Measurements from ENCODE around the gene OR8J1.
"Not testable (repeated sequence)": the region's sequence is repeated elsewhere in the genome, so short reads cannot be mapped to it uniquely, and the experiment has no call there.

The OR8J1 gene, protein sequence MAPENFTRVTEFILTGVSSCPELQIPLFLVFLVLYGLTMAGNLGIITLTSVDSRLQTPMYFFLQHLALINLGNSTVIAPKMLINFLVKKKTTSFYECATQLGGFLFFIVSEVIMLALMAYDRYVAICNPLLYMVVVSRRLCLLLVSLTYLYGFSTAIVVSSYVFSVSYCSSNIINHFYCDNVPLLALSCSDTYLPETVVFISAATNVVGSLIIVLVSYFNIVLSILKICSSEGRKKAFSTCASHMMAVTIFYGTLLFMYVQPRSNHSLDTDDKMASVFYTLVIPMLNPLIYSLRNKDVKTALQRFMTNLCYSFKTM

DNA sequence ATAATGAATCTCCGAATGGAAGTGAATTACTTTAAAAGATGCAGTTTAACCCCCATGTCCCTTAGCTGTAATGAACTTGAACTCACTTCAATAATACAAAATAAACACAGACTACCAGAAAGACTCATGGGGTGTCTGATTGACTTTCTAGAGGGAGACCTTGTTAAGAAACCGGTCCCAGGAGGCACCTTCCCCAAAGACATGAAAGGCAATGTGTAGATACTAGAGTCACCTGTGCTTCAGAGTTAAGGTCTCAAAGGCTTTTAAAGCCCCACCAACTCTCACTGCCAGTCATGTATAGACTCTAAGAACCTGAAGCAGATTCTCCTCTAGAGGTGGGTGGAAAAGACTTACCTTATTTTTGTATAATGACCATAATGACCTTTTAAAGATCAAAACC is at the start of gene OR8J1:
OR8J1 (plus strand) TSS at position 301 of the 400 bp plus-strand sequence. CDS start 5,956 bp downstream, outside the sequence.
- DNase-seq, result no peak

DNA sequence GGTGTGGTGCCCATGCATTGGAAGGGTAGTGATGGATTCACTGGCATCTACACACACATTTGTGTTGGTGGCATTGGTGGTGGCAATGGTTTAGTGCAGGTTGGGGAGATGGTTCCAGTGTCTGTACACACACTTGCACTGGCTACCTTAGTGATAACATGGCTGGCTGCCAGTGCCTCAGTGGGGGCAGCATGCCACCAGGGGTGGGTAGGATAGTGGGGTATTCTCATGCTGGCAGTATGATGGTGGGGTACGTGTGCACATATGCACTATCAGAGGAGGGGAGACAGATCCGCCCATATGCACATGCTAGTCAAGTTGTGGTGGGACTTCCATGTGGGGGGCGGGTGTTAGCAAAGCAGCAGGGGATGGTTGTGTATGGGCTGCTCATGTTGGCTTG is 46.3 kb upstream of the OR8J1 start:
- DNase-seq, result no peak

DNA sequence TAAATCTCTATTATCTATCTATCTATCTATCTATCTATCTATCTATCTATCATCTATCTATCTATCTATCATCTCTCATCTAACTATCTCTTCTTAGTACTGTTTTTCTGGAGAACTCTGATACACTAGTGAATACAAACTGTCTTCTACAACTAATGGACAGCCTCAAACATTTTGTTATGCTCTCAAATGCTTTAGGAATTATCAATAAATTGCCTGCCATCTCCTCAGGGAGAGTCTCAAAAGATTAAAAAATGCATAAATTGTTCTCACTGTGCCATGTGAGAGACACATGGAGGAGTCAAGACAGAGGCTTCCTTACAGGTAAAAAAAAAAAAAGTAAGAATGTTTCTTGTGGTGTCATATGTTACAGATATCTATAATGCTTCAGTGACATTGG is 39.2 kb upstream of the OR8J1 start, which contains the start of gene OR8K3:
OR8K3 (plus strand) TSS at position 301 of the 400 bp plus-strand sequence. CDS start 3,163 bp downstream, outside the sequence.
- no peak for DNase-seq

DNA sequence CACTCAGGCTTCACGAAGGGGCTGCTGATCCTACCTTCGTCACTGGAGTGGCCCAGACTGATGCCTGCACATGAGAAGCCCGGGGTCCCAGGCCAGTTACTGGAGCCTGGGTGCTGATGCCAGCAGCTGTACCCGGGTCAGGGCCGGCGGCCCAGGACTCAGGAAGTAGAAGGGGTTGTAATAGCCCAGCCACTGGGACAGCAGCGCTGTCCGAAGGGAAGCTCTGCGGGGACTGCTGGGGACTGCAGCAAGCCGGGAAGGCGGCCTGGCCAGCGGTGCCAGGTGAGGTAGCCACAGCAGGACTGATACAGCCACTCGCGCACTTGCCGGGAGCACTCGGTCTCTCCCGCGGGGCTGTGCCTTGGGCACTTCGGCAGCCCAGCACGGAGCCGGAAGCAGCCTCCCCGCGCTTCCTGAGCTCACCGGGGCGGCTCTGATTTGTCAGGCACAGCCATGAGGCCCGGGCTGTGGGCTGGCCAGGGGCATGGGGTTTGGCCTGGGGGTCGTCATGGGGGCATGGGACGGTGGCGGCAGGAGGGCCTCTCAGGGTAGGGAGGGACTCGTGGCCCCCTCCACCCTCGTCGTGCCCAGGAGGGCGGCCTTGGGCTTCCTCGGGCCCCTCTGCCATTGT is 22.1 kb upstream of the OR8J1 start:
- no peak for DNase-seq

DNA sequence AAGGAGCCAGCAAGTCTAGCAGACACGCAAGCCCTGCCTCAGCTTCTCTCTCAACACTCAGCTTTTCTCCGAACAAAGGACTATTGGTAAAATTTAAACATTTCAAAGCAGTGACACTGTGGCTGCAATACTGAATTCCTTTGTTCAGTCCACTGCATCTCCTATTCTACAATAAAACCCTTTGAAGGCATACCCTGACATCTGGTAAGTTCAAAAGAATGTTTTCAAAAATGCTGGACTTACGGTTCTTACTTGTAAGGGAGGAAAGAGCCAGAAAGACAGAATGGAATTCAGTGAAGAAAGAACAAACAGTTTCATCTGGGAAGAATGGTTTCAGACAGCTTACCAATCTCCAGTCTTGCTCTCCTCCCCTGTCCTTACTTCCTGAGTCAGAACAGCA is 20.9 kb upstream of the OR8J1 start:
- no peak for DNase-seq

DNA sequence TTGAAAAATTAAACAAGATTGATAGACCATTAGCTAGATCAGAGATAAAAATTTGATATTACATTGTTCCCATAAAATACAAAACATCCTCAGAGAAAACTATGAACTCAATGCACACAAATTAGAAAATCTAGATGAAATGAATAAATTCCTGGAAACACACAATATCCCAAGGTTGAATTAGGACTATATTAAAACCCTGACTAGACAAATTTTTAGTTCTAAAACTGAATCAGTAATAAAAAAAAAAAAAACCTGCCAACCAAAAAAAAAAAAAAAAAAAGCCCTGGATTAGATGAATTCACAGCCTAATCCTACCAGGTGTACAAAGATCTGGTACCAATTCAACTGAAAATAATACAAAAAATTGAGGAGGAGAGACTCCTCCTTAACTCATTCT is 13.8 kb upstream of the OR8J1 start:
- no peak for DNase-seq

DNA sequence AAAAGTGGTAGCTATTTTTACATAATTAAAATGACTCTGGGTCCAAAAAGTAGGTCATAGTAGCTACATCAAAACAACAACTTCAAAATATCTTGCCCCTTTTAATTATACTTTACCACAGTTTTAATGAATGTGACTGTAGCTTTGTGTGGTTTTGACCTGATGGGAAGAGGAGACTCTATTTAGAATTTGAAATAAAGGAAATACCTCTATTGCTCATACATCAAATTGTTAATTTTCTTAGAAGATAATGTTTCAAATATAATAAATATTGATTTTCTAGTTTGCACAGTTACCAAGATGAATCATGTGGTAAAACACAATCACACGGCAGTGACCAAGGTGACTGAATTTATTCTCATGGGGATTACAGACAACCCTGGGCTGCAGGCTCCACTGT is 8.4 kb upstream of the OR8J1 start, which contains the start of gene OR8K1:
OR8K1 (plus strand) TSS at position 301 of the 400 bp plus-strand sequence; CDS start at position 301, 0 bp downstream.
- no peak for DNase-seq

DNA sequence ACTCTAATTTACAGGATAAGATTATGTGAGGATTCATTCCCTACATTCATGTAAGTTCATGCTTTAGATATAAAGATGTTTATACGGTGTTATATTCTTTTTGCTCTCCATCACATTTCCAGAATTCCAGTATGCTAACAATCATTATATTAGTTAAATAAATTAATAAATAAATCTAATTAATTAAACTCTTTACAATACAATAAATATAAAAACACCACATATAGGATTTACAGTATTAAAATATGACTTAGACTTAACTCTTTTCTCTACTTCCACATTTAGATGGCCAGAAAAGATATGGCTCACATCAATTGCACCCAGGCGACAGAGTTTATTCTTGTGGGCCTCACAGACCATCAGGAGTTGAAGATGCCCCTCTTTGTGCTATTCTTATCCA is 21.2 kb downstream of the OR8J1 start, which contains the start of gene OR8U1:
OR8U1 (plus strand) TSS at position 301 of the 400 bp plus-strand sequence; CDS start at position 301, 0 bp downstream.
- no peak for DNase-seq

DNA sequence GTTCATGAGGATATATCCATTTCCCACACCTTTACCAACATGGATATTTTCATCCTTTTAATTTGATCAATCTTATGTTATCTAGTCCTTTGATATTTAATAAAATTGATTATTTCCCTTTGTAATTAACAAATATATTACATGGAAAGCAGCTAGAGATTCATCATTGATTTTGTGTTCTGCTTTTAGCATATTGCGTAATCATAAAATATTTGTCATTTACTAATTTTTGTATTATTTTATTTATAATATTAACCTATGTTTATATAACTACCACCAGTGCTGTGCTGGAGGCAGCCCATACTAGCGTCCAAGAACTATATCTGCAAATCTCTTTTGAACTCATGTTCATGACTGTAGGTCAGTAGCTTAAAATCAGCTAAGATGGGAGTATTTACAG is 26.0 kb downstream of the OR8J1 start:
- no peak for DNase-seq

DNA sequence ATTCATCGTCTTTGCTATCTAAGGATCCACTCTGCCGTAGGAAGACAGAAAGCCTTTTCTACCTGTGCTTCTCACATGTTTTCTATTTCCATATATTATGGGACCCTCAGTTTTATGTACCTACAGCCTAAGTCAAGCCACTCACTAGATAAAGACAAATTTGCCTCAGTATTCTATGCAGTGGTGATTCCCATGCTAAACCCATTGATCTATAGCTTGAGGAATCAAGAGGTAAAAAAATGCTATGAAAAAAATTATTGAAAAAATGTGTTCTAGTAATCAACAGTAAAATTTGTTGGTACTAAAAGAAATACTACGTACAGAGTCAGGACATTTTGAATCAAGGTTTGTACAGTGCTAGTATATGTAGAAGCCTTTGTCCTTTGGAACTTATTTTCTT is 40.3 kb downstream of the OR8J1 start:
- no peak for DNase-seq

DNA sequence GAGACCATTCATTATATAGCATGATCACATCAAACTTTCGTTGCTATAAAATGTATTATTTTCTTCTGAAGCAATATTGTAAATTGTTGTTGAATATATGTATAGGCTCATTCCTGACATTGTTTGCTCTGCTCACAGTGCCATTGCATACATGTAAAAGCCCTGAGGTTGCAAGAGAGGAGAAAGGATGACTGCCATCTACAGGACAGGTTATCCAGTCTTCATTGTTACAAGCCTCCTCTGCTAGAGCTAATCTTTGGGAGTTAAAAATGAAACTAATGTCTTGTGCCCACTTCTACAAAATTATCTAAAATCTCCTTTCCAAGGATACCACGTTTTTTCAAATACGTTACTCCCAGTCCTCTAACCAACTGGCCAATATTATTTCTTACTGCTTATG is 42.0 kb downstream of the OR8J1 start:
- DNase-seq, result no peak

DNA sequence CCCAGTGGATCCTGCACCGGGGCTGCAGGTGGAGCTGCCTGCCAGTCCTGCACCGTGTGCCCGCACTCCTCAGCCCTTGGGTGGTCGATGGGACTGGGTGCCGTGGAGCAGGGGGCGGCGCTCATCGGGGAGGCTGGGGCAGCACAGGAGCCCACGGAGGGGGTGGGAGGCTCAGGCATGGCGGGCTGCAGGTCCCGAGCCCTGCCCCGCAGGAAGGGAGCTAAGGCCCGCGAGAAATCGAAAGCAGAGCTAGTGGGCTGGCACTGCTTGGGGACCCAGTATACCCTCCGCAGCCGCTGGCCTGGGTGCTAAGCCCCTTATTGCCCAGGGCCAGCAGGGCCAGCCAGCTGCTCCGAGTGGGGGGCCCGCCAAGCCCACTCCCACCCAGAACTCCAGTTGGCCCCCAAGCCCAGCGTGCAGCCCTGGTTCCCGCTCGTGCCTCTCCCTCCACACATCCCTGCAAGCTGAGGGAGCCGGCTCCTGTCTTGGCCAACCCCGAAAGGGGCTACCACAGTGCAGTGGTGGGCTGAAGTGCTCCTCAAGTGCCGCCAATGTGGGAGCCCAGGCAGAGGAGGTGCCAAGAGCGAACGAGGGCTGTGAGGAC is 47.9 kb downstream of the OR8J1 start:
- DNase-seq, result not testable (repeated sequence)

DNA sequence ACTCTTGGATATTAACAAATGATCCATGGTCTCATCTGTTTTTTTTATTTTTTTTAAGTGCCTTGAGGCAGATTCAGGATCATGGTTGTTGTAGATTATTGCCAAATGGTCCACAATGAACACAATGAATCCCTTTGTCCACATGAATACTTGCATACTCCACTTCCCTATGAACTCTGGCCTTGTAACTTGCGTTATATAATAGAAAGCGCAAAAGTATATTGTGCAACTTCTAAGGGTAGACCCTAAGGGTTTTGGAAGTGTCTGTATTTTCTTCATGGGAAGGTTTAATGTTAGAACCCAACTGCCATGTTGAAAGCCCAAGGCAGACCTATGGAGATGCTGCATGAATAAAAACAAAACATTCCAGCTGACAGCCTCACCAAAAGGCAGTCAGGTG is 50.3 kb downstream of the OR8J1 start:
- no peak for DNase-seq

DNA sequence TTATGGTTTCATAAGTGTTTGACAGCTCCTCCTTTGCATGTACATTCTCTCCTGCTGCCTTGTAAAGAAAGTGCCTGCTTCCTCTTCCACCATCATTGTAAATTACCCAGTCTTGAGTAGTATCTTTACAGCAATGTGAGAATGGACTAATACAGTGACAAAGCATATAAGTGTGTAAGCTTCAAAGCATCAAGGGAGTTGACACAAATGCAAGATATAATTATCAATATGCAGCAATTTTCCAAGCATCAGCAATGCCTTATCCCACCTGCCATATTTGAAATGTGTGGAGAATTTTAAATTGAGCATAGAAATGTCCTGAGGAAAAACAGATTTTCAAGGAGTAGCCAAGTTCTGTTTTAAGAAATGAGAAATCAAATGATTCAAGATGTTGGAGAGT is 56.7 kb downstream of the OR8J1 start:
- DNase-seq, result no peak

All from KG1 (cell line).